OCI-LY1 (cell line): Measurements from ENCODE around the gene NFASC.

Source experiments
- H2AFZ ChIP-seq: fragments of 200-600 bp; sonication (generic), shearing (Covaris generic); 2 replicates; pipeline ENCODE4 v1.6.0; 2014; ENCODE audit warnings: antibody characterized with exemption, mild to moderate bottlenecking, low read length
- H3F3A ChIP-seq: fragments of 200-600 bp; sonication (generic), shearing (Covaris generic); 2 replicates; pipeline ENCODE4 v1.6.0; 2014; ENCODE audit warnings: mild to moderate bottlenecking, antibody characterized with exemption, low read length, moderate library complexity; ENCODE audit not compliant: insufficient read depth
- H3K27ac ChIP-seq: fragments of 200-600 bp; sonication (generic); 2 replicates; pipeline ENCODE4 v1.5.1; 2014; ENCODE audit warnings: low read length, mixed run types, mild to moderate bottlenecking, low read depth; ENCODE audit not compliant: poor library complexity, severe bottlenecking
- H3K27me3 ChIP-seq: fragments of 200-600 bp; sonication (generic); 2 replicates; pipeline ENCODE4 v1.6.0; 2014; ENCODE audit warnings: antibody characterized with exemption, mild to moderate bottlenecking, low read length, moderate library complexity; ENCODE audit not compliant: insufficient read depth
- H3K36me3 ChIP-seq: fragments of 200-600 bp; sonication (generic); 2 replicates; pipeline ENCODE4 v1.6.1; 2014; ENCODE audit warnings: mild to moderate bottlenecking, antibody characterized with exemption, low read length, moderate library complexity, mixed read lengths; ENCODE audit not compliant: insufficient read depth
- H3K4me1 ChIP-seq: fragments of 200-600 bp; sonication (generic); 2 replicates; pipeline ENCODE4 v1.5.1; 2014; ENCODE audit warnings: mild to moderate bottlenecking, low read length, moderate library complexity; ENCODE audit not compliant: insufficient read depth, severe bottlenecking
- H3K4me2 ChIP-seq: fragments of 200-600 bp; sonication (generic), shearing (Covaris generic); 2 replicates; pipeline ENCODE4 v1.6.1; 2014; ENCODE audit warnings: low read length
- H3K4me3 ChIP-seq: fragments of 200-600 bp; sonication (generic); 2 replicates; pipeline ENCODE4 v1.5.1; 2014; ENCODE audit warnings: low read length, low read depth, mild to moderate bottlenecking, mixed read lengths; ENCODE audit not compliant: poor library complexity, severe bottlenecking
- H3K79me2 ChIP-seq: fragments of 200-600 bp; shearing (Covaris generic); 2 replicates; pipeline ENCODE4 v1.6.1; 2016; ENCODE audit warnings: mixed run types, low read length, mixed read lengths; ENCODE audit not compliant: insufficient read depth
- H3K9ac ChIP-seq: fragments of 200-600 bp; sonication (generic), shearing (Covaris generic); 2 replicates; pipeline ENCODE4 v1.6.1; 2014; ENCODE audit warnings: mild to moderate bottlenecking, low read length, mixed read lengths
- H3K9me2 ChIP-seq: fragments of 200-600 bp; sonication (generic), shearing (Covaris generic); 2 replicates; pipeline ENCODE4 v1.6.1; 2014; ENCODE audit warnings: low read depth, mild to moderate bottlenecking, low read length, mixed read lengths
- H3K9me3 ChIP-seq: fragments of 200-600 bp; shearing (Covaris generic); 2 replicates; pipeline ENCODE4 v1.6.1; 2014; ENCODE audit warnings: low read length, mixed read lengths
- H4K20me1 ChIP-seq: fragments of 200-600 bp; sonication (generic), shearing (Covaris generic); 2 replicates; pipeline ENCODE4 v1.6.0; 2016; ENCODE audit warnings: mild to moderate bottlenecking, low read length; ENCODE audit not compliant: insufficient read depth
- EZH2 ChIP-seq: fragments of 200-600 bp; sonication (generic), shearing (Covaris generic); IDR thresholded peaks from 2 replicates; pipeline ENCODE4 v1.8.0; 2017; ENCODE audit warnings: borderline replicate concordance, mixed run types, mild to moderate bottlenecking, antibody characterized with exemption, low read length, moderate library complexity, mixed read lengths
- TF ChIP-seq, protein P1 (sequence below): fragments of 200-600 bp; sonication (generic), shearing (Covaris generic); IDR thresholded peaks from 2 replicates; pipeline ENCODE4 v1.5.1; 2017; ENCODE audit warnings: mild to moderate bottlenecking, antibody characterized with exemption, low read length, moderate library complexity, mixed read lengths

The NFASC gene

DNA sequence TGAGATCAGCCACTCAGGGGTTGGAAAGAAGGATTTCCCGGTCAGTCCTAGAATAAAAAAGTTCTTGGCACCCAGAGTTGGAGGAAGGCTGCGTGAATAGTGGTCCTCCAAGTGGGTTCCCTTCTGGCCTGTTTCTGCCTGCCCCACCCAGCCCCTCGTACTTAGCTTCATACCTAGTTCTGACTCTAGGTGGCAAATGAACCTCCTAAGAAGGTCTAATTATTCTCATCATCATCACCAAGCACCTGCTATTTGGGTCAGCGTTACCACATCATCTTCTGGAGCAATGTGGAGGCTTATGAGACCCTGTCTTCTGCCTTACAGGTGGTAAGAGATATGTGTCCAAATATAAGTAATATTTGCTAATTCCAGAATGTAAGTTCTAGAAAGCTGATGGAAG, 35.9 kb upstream of the NFASC start:
- no peaks in the 10 kb centered on the region for H4K20me1 ChIP-seq
- no peaks in the 10 kb centered on the region for H3K27me3 ChIP-seq
- H2AFZ ChIP-seq = no peak overlapping the region

DNA sequence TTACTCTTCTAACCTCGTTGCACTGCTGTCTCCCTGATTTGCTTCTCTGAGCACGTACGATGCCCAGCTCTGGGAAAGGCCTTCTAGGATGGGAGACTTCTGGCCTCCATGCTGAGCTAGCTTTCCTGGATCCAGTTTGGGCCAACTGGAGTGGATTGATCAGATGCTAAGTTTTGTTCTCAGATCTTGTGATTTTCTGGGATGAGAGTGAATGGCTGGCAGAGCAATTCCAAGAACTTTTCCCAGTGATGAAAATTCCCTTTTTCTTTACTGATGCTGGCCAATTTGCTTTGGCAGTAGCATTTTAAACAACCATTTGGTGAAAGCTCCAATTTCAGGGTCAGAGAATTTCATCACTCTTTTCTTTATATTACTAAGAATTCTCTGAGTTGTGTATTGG, 34.9 kb upstream of the NFASC start:
- H3K27ac ChIP-seq = no peak overlapping the region
- H2AFZ ChIP-seq = no peak overlapping the region
- no peaks in the 10 kb centered on the region for H3K9me2 ChIP-seq
- no peaks in the 10 kb centered on the region for H4K20me1 ChIP-seq
- H3K4me3 ChIP-seq = no peak overlapping the region
- no peak overlapping the region for H3K9ac ChIP-seq
- no peaks in the 10 kb centered on the region for H3K79me2 ChIP-seq
- TF ChIP-seq, protein P1, sequence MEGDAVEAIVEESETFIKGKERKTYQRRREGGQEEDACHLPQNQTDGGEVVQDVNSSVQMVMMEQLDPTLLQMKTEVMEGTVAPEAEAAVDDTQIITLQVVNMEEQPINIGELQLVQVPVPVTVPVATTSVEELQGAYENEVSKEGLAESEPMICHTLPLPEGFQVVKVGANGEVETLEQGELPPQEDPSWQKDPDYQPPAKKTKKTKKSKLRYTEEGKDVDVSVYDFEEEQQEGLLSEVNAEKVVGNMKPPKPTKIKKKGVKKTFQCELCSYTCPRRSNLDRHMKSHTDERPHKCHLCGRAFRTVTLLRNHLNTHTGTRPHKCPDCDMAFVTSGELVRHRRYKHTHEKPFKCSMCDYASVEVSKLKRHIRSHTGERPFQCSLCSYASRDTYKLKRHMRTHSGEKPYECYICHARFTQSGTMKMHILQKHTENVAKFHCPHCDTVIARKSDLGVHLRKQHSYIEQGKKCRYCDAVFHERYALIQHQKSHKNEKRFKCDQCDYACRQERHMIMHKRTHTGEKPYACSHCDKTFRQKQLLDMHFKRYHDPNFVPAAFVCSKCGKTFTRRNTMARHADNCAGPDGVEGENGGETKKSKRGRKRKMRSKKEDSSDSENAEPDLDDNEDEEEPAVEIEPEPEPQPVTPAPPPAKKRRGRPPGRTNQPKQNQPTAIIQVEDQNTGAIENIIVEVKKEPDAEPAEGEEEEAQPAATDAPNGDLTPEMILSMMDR = no peak
- TF ChIP-seq EZH2 = no peak
- H3K36me3 ChIP-seq = no peaks in the 10 kb centered on the region
- H3K4me1 ChIP-seq = no peaks in the 10 kb centered on the region
- no peaks in the 10 kb centered on the region for H3F3A ChIP-seq
- H3K27me3 ChIP-seq = no peaks in the 10 kb centered on the region
- no peaks in the 10 kb centered on the region for H3K9me3 ChIP-seq
- no peak overlapping the region for H3K4me2 ChIP-seq

More for the DNA sequence above, 35.9 kb upstream of the NFASC start:
- Histone ChIP-seq H3K79me2 (no peaks in the 10 kb centered on the region), H3K27ac (no peak overlapping the region), H3K4me2 (no peak overlapping the region), H3K4me1 (no peaks in the 10 kb centered on the region), H3F3A (no peaks in the 10 kb centered on the region), H3K4me3 (no peak overlapping the region), H3K36me3 (no peaks in the 10 kb centered on the region), H3K9me3 (no peaks in the 10 kb centered on the region), H3K9ac (no peak overlapping the region), H3K9me2 (no peaks in the 10 kb centered on the region)
- TF ChIP-seq EZH2 = no peak
- TF ChIP-seq, protein P1 = no peak

DNA sequence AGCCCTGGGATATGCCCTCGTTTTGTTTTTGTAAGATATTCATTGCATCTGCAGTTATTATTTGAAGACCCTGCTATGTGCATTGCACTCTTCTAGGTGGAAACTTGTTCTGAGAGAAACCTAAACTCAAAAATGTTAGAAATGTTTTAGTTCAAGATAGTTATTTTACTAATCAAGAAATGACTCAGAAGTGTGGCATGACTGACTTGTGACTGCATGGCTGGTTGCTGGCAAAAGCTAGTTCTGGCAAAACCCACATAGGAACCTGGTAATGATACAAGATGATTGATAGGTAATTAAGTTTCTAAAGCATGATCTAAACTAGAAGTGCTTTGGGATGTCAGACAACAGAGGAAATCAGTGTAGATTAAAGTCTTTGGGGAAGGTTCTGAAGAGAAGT, 33.8 kb upstream of the NFASC start:
- Histone ChIP-seq H3K9me3 (no peaks in the 10 kb centered on the region), H3K9ac (no peak overlapping the region), H3K9me2 (no peaks in the 10 kb centered on the region), H3K27ac (no peak overlapping the region), H3F3A (no peaks in the 10 kb centered on the region), H4K20me1 (no peaks in the 10 kb centered on the region), H3K4me3 (no peak overlapping the region), H3K4me2 (no peak overlapping the region), H2AFZ (no peak overlapping the region), H3K4me1 (no peaks in the 10 kb centered on the region), H3K79me2 (no peaks in the 10 kb centered on the region), H3K27me3 (no peaks in the 10 kb centered on the region), H3K36me3 (no peaks in the 10 kb centered on the region)
- no peak for TF ChIP-seq EZH2
- TF ChIP-seq, protein P1 = no peak
